Pons (tissue), 1 donor: ENCODE results near the gene STC2.
"Not testable (repeated sequence)": the region's sequence is repeated elsewhere in the genome, so short reads cannot be mapped to it uniquely, and the experiment has no call there.

Experiments
- DNase-seq: peaks from one replicate; pipeline ENCODE4 v3.0.0-alpha.2; 2016; ENCODE audit warnings: low spot score

Gene STC2, protein sequence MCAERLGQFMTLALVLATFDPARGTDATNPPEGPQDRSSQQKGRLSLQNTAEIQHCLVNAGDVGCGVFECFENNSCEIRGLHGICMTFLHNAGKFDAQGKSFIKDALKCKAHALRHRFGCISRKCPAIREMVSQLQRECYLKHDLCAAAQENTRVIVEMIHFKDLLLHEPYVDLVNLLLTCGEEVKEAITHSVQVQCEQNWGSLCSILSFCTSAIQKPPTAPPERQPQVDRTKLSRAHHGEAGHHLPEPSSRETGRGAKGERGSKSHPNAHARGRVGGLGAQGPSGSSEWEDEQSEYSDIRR

DNA sequence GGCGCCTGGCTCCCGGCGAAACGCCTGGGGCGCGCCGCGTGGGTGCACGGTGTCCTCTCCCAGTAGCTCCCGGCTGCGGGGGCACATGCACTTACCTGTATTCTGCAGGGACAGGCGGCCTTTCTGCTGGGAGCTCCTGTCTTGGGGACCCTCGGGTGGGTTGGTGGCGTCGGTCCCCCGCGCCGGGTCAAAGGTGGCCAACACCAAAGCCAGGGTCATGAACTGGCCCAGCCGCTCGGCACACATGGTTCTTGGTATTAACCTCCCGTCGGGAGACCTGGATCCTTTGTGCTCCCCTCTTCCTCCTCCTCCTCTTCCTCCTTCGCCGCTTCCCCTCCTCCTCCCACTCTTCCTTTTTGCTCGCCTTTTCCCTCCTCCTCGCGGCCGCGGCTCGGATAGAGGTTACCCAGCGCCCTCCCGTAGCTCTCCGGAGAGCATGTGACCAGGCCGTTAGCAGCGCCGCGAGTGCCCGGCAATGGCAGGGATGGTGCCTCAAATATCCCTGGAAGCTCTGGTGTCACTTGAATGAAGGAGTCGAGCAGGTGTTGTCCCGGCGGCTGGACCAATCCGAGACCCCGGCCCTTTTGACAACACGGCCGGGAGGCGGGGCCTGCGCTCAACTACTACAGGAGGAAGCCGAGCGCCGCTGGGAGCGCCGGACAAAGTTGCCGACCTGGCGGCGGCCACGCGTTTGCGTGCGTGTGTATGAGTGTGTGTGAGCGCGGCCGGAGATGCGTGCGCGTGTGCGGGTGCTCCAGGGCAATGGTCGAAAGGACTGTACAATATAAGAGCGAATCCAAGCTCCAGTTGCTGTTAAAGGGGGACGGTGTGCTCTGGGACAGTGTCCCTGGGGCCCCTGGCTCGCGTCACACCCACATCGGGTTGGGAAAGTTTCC is at the start of gene STC2:
Gene STC2, minus strand, starts transcription at position 467 of the 896 bp plus-strand sequence. Its CDS starts 221 bp downstream, at position 246.
- peak; percentile 37 for DNase-seq

DNA sequence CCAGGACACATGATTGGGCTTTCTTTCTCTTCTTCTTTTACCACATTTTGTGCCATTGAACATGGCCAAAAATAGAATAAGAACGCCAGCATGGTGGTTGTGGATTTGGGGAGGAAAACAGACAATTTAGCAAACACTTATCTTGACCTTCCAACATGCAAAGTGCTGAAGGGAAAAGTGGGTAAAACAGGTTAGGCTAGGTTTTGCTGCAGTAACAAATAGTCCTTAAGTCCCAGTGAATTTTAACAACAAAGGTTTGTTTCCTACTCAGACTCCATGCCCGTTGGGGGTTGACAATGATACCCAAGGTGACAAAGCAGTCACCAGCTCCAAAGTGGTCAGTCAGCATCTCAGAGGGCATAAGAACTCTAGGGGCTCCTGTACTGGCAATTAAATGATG is 43.2 kb upstream of the STC2 start:
- no peak for DNase-seq

DNA sequence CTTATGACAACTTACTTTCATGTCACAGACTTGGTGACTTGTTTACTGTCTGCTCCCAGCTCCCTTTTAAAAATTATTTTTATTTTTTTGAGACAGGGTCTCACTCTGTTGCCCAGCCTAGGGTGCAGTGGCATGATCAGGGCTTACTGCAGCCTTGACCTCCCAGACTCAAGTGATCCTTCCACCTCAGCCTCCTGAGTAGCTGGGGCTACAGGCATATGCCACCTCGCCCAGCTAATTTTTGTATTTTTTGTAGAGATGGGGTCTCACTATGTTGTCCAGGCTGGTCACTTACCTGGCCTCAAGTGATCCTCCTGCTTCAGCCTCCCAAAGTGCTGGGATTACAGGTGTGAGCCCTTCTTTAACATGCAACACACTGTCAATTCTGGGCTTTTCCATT is 35.2 kb upstream of the STC2 start:
- not testable (repeated sequence) for DNase-seq

DNA sequence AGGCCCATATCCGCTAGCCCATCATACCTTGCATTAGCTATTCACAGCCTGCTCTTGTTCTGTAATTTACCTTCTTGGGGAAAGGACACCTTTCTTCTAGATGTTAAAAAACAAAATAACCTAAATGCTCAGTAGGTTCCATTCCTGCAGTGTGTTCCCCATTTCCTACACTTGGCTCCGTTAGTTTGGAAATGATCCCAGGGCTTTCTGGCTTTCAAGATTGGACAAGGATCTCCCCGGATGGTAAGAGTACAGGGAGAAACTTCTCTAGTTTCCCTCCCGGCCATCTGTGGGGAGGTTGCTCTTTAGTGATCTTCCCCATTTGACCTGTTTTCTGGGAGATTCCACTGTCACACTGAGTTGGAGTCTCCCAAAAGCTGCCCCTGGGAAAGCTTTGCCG is 27.3 kb upstream of the STC2 start:
- DNase-seq: no peak

DNA sequence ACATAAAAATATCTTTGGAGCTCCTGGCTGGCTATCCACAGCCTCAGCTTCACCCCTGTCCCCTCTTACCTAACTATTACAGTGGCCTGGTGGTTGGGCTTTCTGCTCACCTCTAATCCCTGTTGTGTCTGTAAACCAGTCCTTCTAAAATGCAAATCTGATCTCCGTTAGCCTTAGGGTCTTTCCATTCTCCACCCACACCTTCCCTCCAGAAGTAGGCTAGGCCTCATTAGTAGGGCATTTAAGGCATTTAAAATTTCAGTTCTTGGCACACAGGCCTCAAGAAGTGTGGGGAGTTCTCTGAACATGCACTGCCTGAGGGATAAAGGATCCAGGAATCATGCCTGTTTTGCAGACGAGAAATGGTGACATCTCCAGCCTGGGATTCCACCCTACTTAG is 26.4 kb upstream of the STC2 start:
- no peak for DNase-seq

DNA sequence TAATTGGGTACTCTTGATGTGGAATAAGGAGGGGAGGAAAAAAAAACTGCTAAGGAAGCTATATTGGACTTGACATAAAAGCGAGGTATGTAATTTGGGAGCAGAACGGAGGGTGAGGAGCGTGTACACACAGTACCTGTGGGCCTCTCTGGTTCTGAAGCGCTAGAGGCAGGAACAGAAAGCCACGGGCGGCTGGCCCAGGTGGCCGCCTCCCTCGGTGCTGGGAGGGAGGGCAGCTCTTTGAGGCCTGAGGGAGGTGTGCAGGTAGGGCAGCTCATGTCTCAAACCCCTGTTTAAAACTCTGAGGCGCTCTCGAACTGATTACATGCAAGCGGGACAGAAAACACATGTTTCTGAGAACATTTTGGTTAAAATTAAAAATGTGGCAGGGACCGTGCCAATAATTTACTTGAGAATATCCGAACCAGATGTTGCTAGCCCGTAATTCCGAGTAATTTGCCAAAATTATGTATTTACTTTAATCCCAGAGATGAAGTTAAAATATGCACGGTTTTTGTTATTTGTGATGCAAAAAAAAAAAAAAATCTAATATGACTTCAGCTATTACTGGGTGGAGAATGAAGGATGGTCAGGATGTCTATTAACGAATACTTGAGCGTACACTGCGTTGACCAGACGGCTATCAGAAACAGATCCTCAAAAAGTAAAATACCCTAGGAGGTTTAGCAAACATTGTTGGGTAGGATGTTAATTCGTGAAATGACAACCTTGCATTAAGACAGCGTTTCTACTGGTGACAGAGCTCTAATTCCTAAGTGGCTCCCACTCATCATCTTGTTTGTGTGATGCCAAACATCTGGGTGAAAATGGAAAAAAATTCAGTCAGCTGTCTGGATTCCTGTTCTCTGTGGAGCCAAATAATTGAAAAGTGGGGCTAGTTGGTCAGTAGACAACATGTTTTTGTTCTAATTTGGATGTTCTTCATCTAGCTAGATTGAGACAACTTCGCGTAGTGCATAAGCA is 24.4 kb upstream of the STC2 start:
- no peak for DNase-seq

DNA sequence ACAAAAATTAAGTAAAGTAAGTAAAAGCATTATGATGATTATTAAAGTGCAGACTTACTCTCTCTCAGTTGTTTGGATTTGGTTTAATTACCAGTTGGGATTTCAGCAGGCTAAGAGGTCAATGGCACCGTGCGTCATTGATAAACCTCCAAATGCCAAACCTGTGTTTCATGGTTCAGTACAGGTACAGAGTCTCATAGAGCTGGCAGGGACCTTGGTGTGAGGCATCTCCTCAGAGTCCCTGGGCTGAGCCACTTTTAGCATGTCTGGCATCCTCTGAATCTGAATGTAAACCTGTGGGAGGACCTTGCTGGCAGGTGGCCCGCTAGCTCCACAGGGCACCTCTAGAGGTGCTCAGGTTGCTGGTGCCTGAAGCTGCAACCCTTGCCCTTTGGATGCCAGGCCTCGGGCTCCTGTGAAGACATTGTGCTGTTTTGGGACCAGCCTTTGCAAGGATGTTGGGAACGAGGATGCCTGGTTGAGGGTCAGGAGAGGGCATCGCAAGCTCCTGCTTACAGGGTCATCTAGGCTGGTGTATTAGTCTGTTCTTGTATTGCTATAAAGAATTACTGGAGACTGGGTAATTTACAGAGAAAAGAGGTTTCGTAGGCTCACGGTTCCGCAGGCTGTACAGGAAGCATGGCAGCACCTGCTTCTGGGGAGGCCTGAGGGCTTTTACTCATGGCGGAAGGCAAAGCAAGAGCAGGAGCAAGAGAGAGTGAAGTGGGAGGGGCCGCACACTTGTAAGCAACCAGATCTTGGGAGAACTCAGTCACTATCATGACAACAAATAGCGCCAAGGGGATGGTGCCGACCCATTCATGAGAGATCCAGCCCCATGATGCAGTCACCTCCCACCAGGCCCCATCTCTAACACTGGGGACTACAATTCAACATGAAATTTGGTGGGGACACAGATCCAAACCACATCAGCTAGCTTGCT is 14.9 kb upstream of the STC2 start:
- no peak for DNase-seq

DNA sequence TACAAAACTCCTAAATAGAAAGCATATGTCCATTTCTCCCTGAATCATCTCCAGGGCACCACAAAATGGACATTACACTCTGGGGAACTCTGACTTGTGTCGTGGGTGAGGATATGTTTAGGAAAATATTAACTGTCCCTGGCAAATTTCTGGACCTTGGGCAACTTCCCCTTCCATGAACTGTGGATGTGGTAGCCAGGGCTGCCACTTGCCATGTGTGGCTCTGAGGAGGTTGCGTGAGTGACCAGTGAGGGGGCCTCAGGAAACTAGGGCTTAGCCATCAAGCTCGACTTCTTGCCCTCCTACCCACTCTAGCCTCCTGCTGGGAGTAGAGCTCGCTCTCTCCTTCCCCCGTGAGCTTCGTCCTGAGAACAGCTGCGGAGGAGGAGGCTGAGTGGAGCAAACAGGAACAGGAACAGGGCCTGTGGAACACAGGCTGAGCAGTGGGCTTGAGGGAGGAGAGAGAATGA is 13.8 kb upstream of the STC2 start:
- DNase-seq: no peak

DNA sequence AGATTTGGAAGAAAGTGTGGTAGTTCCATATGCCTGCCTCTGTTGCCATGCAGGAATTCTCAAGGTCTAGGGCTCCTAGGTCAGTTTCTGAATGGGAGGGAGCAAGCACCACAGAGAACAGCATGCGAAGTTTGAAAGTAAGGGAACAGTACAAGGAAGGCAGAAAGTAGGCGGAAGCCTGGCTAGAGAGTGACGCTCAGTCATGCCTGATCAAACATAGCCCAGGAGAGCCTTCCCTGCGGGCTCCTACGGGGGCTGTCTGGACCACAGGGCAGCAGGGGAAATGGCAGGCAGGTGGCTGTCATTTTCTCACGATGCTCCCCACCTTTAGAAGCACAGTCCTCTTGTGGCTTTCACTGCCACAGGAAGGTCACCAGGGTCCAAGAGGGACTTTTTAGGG is 12.8 kb upstream of the STC2 start:
- no peak for DNase-seq

DNA sequence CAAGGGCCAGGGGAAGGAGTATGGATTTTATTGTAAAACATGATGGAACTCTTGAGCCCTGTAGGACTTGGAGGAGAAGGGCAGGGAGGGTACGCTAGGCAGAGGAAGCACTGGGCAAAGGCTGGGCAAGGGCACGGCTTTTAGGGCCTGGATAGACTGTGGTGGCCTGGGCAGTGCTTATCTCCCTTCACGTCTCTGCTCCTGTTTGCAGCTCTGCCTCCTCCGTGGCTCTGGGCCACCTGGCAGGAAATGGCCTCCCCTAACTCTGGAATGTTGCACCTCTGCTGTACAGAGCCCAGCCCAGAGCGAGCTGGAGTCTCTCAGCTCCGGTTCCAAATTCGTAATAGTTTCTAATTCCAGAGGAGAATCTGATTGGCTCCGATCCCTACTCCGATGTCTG is 12.2 kb upstream of the STC2 start:
- no peak for DNase-seq

DNA sequence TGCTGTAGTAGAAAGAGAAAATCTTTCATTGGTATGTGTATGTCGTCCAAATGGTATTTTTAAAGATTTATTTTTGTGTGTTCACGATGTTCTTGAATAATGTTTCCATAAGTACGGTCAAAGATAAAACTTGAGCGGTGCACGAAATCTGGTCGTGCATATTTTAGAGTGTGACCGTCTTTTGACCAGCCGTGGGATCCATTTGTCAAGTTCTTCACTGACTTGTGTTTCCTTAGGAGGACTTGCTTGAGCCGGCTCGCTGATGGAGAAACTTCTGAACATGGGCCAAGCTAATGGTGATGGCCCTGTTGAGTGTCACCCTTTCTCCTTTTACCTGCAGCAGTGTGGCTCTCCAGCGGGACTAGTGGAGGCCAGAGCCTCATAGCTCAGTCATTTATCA is 11.1 kb upstream of the STC2 start:
- DNase-seq: no peak

DNA sequence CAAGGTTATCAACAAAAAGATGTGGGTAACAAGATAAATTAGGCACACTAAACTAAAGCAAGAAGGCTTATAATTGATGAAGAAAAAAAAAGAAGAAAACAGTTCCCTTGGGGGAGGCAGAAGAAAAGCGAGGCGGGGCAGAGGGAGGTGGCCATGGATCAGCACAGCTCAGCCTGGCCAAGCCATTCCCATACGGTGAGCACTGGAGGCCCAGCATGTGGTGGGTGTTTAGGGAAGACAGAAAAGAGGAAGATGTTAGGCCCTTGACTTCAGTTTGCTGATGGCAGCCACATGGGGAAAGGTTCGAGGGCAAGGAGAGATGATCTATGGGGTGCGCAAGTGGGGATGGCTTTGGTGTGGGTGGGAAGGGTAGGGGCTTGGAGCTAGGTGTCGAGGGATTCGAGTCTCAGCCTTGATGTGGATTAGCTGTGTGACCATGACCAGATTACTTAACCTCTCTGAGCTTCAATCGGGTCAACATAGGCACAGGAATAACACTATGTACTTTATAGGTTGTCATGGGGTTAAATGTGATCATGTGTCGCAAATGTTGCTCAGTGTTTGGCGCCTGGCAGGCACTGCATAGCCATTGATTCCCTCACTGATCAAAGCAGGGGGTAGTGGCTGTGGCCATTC is 10.3 kb upstream of the STC2 start:
- DNase-seq: no peak

DNA sequence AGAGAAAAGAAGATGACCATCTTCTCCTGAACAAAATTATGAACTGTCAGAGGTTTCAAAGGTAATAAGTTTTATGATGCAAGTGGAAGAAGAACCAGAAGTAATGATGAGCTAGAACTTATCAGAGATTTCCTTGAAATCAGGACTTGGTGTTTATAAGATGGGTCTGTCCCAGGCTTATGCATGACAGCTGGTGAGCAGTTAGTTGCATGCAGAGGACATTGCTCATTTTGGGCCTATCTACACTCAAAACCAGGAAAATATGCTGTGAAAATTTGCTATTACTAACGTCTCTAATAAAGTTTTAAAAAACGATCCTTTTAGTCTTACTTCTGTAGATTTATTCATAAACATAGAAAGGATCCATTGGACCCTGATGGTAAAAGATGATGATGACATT is 6.6 kb upstream of the STC2 start:
- no peak for DNase-seq

DNA sequence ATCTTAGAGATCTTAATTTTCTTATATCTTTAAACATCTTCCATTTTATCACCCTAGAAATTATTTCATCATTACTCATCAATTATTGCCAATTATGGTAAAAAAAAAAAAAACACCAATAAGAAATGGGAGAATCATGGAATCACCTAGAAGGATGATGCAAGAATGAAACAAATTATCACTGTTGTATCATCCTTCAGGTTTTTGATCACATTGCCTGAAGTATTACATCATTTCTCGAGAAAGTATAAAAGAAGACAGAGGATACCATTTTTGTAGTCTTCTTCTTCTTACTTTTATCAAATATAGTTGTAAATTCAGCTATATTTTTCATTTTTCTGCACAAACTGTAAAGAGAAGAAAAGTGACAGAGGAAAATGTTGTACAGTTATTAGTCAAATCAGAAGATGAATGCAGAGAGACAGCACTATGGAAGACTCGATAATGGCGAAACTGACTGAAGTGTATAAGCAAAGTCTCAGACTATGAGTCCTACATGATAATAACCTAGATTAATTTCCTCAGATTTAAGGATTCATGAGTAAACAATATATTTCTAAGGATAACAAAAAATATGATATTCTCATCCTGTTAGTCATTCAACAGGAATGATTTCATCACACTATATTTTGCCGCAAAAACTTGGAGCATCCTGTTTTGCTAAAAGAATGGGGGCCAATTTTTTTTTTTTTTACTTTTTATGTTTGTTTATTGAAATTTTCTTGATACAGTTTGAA is 5.9 kb upstream of the STC2 start:
- no peak for DNase-seq

DNA sequence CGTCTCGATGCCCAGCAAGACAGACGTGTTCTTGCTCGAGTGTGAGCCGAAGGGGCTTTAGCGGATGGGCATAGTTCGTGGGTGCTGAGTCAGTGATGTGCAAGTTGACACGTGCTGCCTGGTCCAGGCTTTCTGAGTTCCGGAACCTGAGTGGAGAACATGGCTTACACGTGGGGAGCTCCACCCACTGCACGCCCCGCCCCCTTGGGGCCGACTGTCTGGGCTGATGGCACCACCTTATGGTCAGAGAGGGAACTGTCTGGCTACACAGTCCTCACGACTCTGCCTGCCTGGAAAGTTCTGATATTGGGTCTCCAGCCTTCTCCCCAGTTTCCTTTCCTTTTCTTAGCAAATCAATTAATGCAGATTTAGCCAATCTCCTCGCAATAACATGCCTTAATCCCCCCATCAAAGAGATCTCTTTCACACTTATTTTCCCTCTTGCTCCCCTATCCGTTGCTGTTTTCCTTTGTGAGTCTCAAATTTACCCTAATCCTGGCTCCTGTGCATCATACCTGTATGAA is 3.8 kb upstream of the STC2 start:
- DNase-seq: peak; percentile 79

DNA sequence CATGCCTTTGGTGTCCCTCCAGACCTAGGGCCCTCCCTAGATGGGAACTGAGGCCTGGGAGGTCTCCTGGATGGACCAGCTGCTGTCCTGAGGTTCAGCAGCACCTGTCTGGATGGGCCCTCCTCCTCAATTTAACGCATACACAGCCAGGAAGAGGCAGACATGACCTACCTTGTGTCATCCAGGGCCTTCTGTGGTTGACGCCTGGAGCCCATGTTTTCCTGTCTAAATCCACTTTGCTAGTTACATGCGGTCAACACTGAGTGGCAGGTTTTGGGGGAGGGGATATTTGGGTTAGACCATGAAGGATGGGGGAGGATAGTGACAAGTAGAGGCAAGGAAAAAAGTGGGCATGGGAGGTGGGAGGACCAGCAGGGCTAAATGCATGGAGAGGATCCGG is 3.1 kb upstream of the STC2 start:
- no peak for DNase-seq

DNA sequence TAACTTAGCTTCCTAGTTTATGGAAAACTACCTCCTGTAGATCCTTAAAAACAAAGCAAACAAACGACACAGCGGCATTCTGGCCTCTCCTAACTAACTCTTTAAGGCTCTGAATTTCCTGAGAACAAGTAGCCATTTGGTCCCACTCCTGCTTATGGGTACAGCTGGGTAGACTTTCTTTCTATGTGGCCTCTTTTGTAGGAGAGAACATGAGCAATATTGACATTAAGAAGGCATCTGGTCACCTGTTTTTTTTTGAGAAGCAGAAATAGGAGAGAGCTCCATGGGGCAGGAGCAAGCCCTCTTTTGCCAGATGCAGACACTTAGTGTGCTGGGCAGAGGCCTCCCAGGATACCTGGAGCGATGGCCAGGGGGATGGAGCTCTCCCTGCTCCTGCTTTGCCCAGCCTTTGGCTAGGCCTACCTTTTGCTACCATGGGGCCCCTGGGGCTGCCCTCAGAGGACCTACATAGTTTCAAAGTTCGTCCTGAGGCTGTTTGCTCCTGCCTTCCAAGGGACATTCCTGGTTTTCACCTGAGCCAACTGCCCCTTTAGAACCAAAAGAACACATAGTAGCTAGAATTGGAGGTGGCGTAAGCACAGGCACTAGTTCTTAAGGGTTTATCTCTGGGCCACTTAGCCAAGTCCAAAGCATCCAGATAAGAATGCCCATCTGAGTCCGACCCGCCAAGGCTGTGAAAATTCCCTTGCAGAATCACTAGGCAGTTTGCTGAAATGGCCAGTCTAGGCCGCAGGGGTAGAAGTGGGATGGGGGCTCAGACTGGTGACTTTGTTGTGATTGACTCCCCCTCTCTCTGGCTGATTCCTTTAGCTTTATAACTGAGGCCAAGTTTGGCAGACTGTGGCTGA is 2.4 kb upstream of the STC2 start:
- DNase-seq: no peak
